KMS-11 (cell line): Measurements from ENCODE around the gene FAM162B.

ENCODE experiments used
- H2AFZ ChIP-seq: fragments of 200-600 bp; sonication (generic); 2 replicates; pipeline ENCODE4 v1.6.1; 2016; ENCODE audit warnings: antibody characterized with exemption, mixed run types, low read depth
- H3K27ac ChIP-seq: fragments of 200-600 bp; sonication (generic); 2 replicates; pipeline ENCODE4 v1.6.1; 2016; ENCODE audit warnings: mild to moderate bottlenecking, mixed run types
- H3K27me3 ChIP-seq: fragments of 200-600 bp; sonication (generic); 2 replicates; pipeline ENCODE4 v1.6.1; 2017; ENCODE audit warnings: mild to moderate bottlenecking, low read depth, mixed run types, moderate library complexity; ENCODE audit not compliant: insufficient read depth
- H3K36me3 ChIP-seq: fragments of 200-600 bp; sonication (generic); 2 replicates; pipeline ENCODE4 v1.6.1; 2017; ENCODE audit warnings: mild to moderate bottlenecking, mixed run types; ENCODE audit not compliant: insufficient read depth
- H3K4me1 ChIP-seq: fragments of 200-600 bp; sonication (generic); 2 replicates; pipeline ENCODE4 v1.6.1; 2016; ENCODE audit warnings: mild to moderate bottlenecking, low read depth, mixed run types; ENCODE audit not compliant: poor library complexity, severe bottlenecking
- H3K4me2 ChIP-seq: fragments of 200-600 bp; sonication (generic); 2 replicates; pipeline ENCODE4 v1.7.0; 2016; ENCODE audit warnings: mild to moderate bottlenecking, mixed run types
- H3K4me3 ChIP-seq: fragments of 200-600 bp; sonication (generic); IDR thresholded peaks from 2 replicates; pipeline ENCODE4 v1.6.1; 2017; ENCODE audit warnings: low read depth, low read length, mixed read lengths; ENCODE audit not compliant: insufficient read depth
- H3K79me2 ChIP-seq: fragments of 200-600 bp; sonication (generic); 2 replicates; pipeline ENCODE4 v1.6.1; 2016; ENCODE audit warnings: low read depth, mixed run types; ENCODE audit not compliant: insufficient read depth
- H3K9ac ChIP-seq: fragments of 200-600 bp; sonication (generic); 2 replicates; pipeline ENCODE4 v1.6.1; 2016; ENCODE audit warnings: mild to moderate bottlenecking, mixed run types
- H4K20me1 ChIP-seq: fragments of 200-600 bp; sonication (generic); 2 replicates; pipeline ENCODE4 v1.6.1; 2016; ENCODE audit warnings: mild to moderate bottlenecking, mixed run types; ENCODE audit not compliant: insufficient read depth
- TF ChIP-seq, protein P1 (sequence below): fragments of 200-600 bp; sonication (generic); conservative IDR thresholded peaks from 2 replicates; pipeline ENCODE4 v1.6.1; 2017; ENCODE audit warnings: low read depth, mild to moderate bottlenecking, antibody characterized with exemption, low read length, moderate library complexity, mixed read lengths

Gene FAM162B

DNA sequence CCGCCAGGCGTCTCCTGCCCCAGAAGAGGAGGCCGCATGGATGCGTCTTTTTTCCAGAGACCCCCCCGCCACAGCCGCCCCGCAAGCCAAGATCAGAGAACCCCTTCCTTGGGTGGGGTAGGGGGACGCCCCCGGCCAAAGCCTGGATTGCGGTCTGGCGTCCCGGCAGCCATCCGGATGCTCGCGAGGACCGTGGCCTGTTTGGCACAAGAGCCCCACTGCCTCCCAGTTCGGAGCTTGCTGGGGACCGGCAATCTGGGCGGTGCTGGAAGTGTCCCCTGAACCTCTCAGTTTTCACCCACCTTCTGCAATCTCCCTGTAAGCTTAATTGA is 924 bp downstream of the FAM162B start:
- H3K9ac ChIP-seq: no peak overlapping the region
- no peaks in the 10 kb centered on the region for H3K27me3 ChIP-seq
- no peaks in the 10 kb centered on the region for H4K20me1 ChIP-seq
- H3K79me2 ChIP-seq: no peaks in the 10 kb centered on the region
- H3K27ac ChIP-seq: no peak overlapping the region
- no peaks in the 10 kb centered on the region for H3K4me1 ChIP-seq
- TF ChIP-seq, protein P1, sequence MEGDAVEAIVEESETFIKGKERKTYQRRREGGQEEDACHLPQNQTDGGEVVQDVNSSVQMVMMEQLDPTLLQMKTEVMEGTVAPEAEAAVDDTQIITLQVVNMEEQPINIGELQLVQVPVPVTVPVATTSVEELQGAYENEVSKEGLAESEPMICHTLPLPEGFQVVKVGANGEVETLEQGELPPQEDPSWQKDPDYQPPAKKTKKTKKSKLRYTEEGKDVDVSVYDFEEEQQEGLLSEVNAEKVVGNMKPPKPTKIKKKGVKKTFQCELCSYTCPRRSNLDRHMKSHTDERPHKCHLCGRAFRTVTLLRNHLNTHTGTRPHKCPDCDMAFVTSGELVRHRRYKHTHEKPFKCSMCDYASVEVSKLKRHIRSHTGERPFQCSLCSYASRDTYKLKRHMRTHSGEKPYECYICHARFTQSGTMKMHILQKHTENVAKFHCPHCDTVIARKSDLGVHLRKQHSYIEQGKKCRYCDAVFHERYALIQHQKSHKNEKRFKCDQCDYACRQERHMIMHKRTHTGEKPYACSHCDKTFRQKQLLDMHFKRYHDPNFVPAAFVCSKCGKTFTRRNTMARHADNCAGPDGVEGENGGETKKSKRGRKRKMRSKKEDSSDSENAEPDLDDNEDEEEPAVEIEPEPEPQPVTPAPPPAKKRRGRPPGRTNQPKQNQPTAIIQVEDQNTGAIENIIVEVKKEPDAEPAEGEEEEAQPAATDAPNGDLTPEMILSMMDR: no peak
- no peak overlapping the region for H3K4me3 ChIP-seq
- H2AFZ ChIP-seq: no peak overlapping the region
- H3K36me3 ChIP-seq: no peaks in the 10 kb centered on the region
- no peak overlapping the region for H3K4me2 ChIP-seq

DNA sequence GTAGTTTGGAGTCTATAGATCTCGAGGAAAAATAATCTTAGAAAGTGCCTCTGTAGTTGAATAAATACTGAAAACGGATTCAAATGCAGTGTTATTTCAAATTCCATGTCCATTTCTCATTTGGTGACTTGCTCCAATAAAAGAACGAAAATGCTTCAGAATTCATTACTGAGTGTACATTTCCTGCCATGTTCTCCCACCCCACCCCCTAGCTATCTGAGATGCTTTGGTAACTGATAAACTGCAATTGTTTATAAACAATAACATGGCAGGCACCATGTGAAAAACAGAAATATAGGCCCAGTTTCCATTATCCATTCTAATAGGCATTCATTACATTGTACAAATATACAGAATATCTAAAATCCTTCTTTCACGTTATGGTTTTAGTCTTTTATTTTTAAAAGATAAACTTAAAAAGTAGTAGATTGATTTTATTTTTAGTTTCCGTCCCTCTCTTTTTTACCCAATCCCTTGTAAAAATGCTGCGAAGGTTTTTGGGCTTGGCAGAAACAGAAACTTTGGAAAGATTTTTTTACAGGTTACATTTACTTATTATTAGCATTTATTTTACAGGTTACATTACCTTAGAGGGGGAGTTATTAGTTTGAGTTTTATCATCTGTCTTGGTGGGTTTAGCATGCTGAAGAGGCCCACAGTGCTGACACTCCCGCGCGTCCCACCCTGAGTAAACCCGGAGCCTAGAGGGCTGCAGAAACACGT is 1.5 kb downstream of the FAM162B start:
- Histone ChIP-seq H3K79me2 (no peaks in the 10 kb centered on the region), H3K4me2 (no peak overlapping the region), H3K27ac (no peak overlapping the region), H3K36me3 (no peaks in the 10 kb centered on the region), H3K27me3 (no peaks in the 10 kb centered on the region), H3K9ac (no peak overlapping the region), H3K4me3 (no peak overlapping the region), H2AFZ (no peak overlapping the region), H3K4me1 (no peaks in the 10 kb centered on the region), H4K20me1 (no peaks in the 10 kb centered on the region)
- TF ChIP-seq, protein P1: no peak

DNA sequence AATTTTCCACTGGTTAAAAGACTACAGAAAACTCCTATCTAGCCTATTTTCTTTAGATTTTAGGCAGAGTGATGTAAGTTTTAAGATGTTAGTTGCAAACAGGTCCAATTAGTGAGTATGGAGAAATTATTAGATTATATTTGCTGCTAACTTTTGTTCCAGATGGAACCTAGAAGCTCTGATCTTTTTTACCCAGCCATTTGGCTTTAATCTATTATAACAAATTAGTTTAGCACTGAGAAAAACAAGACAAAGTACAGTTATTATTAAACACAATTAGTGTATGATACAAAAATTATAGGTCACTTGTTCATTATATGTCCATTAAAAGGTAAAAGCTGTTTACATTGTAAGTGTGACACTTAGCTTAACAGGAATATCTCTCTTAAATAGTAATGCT is 2.5 kb downstream of the FAM162B start:
- TF ChIP-seq, protein P1: no peak
- Histone ChIP-seq H4K20me1 (no peaks in the 10 kb centered on the region), H3K79me2 (no peaks in the 10 kb centered on the region), H3K4me2 (no peak overlapping the region), H3K27me3 (no peaks in the 10 kb centered on the region), H3K36me3 (no peaks in the 10 kb centered on the region), H2AFZ (no peak overlapping the region), H3K27ac (no peak overlapping the region), H3K9ac (no peak overlapping the region), H3K4me1 (no peaks in the 10 kb centered on the region), H3K4me3 (no peak overlapping the region)

DNA sequence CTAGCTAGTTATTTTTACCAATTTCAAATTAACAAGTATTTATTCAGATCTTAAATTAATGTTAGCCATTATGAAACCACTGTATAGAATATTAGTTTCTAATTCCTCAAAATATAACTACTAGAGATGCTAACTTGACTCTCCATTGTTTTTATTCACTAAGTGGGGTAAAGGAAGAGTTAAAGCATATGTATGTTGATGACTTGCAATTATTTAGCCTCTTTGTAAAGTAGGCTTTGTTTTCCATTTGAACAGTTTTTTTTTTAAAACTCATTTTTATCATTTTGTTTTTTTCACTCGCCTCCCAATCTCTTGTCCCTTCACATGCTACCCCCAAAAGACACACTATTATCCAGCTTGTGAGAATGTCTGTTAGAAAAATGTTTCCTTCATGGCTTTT is 3.3 kb downstream of the FAM162B start:
- no peak overlapping the region for H2AFZ ChIP-seq
- H3K36me3 ChIP-seq: no peaks in the 10 kb centered on the region
- no peak overlapping the region for H3K4me3 ChIP-seq
- H3K27ac ChIP-seq: no peak overlapping the region
- H3K9ac ChIP-seq: no peak overlapping the region
- no peaks in the 10 kb centered on the region for H3K79me2 ChIP-seq
- no peaks in the 10 kb centered on the region for H3K4me1 ChIP-seq
- no peaks in the 10 kb centered on the region for H4K20me1 ChIP-seq
- TF ChIP-seq, protein P1: no peak
- no peak overlapping the region for H3K4me2 ChIP-seq
- no peaks in the 10 kb centered on the region for H3K27me3 ChIP-seq
